IMR-90 (cell line): Measurements from ENCODE around the gene MPPED1. TPM values are rescaled to one million over a fixed set of nuclear protein-coding genes. Genes with fewer than 3 reads are reported as not detected.

ENCODE experiments used
- ATAC-seq: fragments of 200-7000 bp; cut with Tn5 transposase; 2 replicates; pipeline ENCODE4 v1.9.1; 2020; ENCODE audit warnings: low read depth, mild to moderate bottlenecking, moderate library complexity
- BruUV-seq: library from RNA; stranded (reverse); fragments of 400-500 nt; replicated peaks from 2 replicates; lab custom pipeline; 2021; lab: Mats Ljungman, UMichigan
- CTCF ChIA-PET: fragments of 300-600 bp; formaldehyde crosslinking; extraction: SDS; loops from one replicate; lab custom pipeline; 2021; ENCODE audit warnings: antibody characterized with exemption; lab: Yijun Ruan, JAX
- POLR2A ChIA-PET: fragments of 300-600 bp; sonication (Branson Sonifier 250); formaldehyde crosslinking; loops from one replicate; lab custom pipeline; 2022; ENCODE audit warnings: antibody characterized with exemption; ENCODE audit not compliant: unreplicated experiment; lab: Charles Lee
- DNase-seq: peaks from one replicate; pipeline ENCODE4 v3.0.0; 2013
- H2AFZ ChIP-seq: replicated peaks from 2 replicates; pipeline ENCODE3; 2013; ENCODE audit warnings: low read length, mild to moderate bottlenecking; ENCODE audit not compliant: poor library complexity
- H2AK5ac ChIP-seq: 2 replicates; pipeline ENCODE4 v1.6.1; 2013; ENCODE audit warnings: low read depth, low read length, inconsistent platforms
- H2AK9ac ChIP-seq: replicated peaks from 2 replicates; pipeline ENCODE3; 2013; ENCODE audit warnings: mild to moderate bottlenecking, low read depth, low read length, moderate library complexity; ENCODE audit not compliant: poor library complexity
- H2BK120ac ChIP-seq: 2 replicates; pipeline ENCODE4 v1.6.1; 2013; ENCODE audit warnings: low read depth, low read length, inconsistent platforms
- H2BK15ac ChIP-seq: 3 replicates; pipeline ENCODE4 v1.6.1; 2013; ENCODE audit warnings: low read depth, low read length, inconsistent platforms
- H2BK20ac ChIP-seq: 2 replicates; pipeline ENCODE4 v1.6.1; 2013; ENCODE audit warnings: low read depth, mild to moderate bottlenecking, inconsistent platforms, low read length, moderate library complexity
- H2BK5ac ChIP-seq: 2 replicates; pipeline ENCODE4 v1.6.1; 2013; ENCODE audit warnings: mild to moderate bottlenecking, low read depth, low read length, inconsistent platforms; ENCODE audit not compliant: poor library complexity, severe bottlenecking
- H3K14ac ChIP-seq: replicated peaks from 2 replicates; pipeline ENCODE4 v1.6.1; 2013; ENCODE audit warnings: low read depth, low read length, inconsistent platforms
- H3K18ac ChIP-seq: 2 replicates; pipeline ENCODE4 v1.6.1; 2013; ENCODE audit warnings: low read depth, low read length, control low read depth
- H3K23ac ChIP-seq: 2 replicates; pipeline ENCODE4 v1.6.1; 2013; ENCODE audit warnings: low read depth, low read length, inconsistent platforms
- H3K27ac ChIP-seq: 2 replicates; pipeline ENCODE4 v1.5.1; 2013; ENCODE audit warnings: mild to moderate bottlenecking, control low read depth, low read length; ENCODE audit not compliant: insufficient read depth
- H3K27me3 ChIP-seq: 2 replicates; pipeline ENCODE4 v1.6.1; 2013; ENCODE audit warnings: low read length; ENCODE audit not compliant: control insufficient read depth, insufficient read depth
- H3K36me3 ChIP-seq: 2 replicates; pipeline ENCODE4 v1.6.1; 2013; ENCODE audit warnings: low read length, mixed read lengths; ENCODE audit not compliant: control insufficient read depth, insufficient read depth
- H3K4ac ChIP-seq: 2 replicates; pipeline ENCODE4 v1.6.1; 2013; ENCODE audit warnings: low read depth, low read length, inconsistent platforms
- H3K4me1 ChIP-seq: 2 replicates; pipeline ENCODE4 v1.6.1; 2013; ENCODE audit warnings: low read length, mixed read lengths; ENCODE audit not compliant: control insufficient read depth, insufficient read depth
- H3K4me2 ChIP-seq: 2 replicates; pipeline ENCODE4 v1.6.1; 2013; ENCODE audit warnings: low read depth, mild to moderate bottlenecking, control low read depth, low read length, moderate library complexity
- H3K4me3 ChIP-seq: 2 replicates; pipeline ENCODE4 v1.5.1; 2013; ENCODE audit warnings: low read depth, mild to moderate bottlenecking, control low read depth, low read length, moderate library complexity; ENCODE audit not compliant: insufficient read depth
- H3K56ac ChIP-seq: 2 replicates; pipeline ENCODE4 v1.6.1; 2013; ENCODE audit warnings: low read length, inconsistent platforms; ENCODE audit not compliant: insufficient read depth; ENCODE audit errors: extremely low read depth
- H3K79me1 ChIP-seq, 2 experiments: 2 replicates each; pipeline ENCODE4 v1.6.1; 2013; ENCODE audit warnings: low read length in 2 of 2, inconsistent platforms in 1 of 2, low read depth in 1 of 2
- H3K9ac ChIP-seq: 2 replicates; pipeline ENCODE4 v1.6.1; 2013; ENCODE audit warnings: low read depth, low read length, control low read depth
- H3K9me1 ChIP-seq: 2 replicates; pipeline ENCODE4 v1.6.1; 2013; ENCODE audit warnings: low read length, inconsistent platforms; ENCODE audit not compliant: insufficient read depth
- H3K9me3 ChIP-seq: 2 replicates; pipeline ENCODE4 v1.6.1; 2013; ENCODE audit warnings: low read length; ENCODE audit not compliant: control insufficient read depth, insufficient read depth
- H4K20me1 ChIP-seq: 2 replicates; pipeline ENCODE4 v1.6.1; 2013; ENCODE audit warnings: low read length, inconsistent platforms; ENCODE audit not compliant: insufficient read depth
- H4K5ac ChIP-seq: 2 replicates; pipeline ENCODE4 v1.6.1; 2013; ENCODE audit warnings: mild to moderate bottlenecking, low read depth, low read length, control low read depth
- H4K8ac ChIP-seq, 2 experiments: 2 replicates each; pipeline ENCODE4 v1.6.1; 2013; ENCODE audit warnings: low read depth in 2 of 2, low read length in 2 of 2, control low read depth in 1 of 2, inconsistent platforms in 1 of 2
- H4K91ac ChIP-seq: 2 replicates; pipeline ENCODE4 v1.6.1; 2013; ENCODE audit warnings: low read depth, low read length, inconsistent platforms; ENCODE audit not compliant: insufficient read depth
- BHLHE40 ChIP-seq: fragments of 150-350 bp; IDR thresholded peaks from 2 replicates; pipeline ENCODE4 v1.6.1; 2016; ENCODE audit warnings: mild to moderate bottlenecking, low read depth, low read length
- CHD1 ChIP-seq: IDR thresholded peaks from 2 replicates; pipeline ENCODE4 v1.6.1; 2012; ENCODE audit warnings: low read depth, low read length, improper control_type of control experiment
- CTCF ChIP-seq: conservative IDR thresholded peaks from 2 replicates; pipeline ENCODE4 v1.5.1; 2012; ENCODE audit warnings: mild to moderate bottlenecking, low read depth, low read length, improper control_type of control experiment
- ELK1 ChIP-seq: fragments of 150-350 bp; IDR thresholded peaks from 2 replicates; pipeline ENCODE4 v1.6.1; 2016; ENCODE audit warnings: low read depth, mild to moderate bottlenecking, low read length, moderate library complexity, borderline replicate concordance
- FOS ChIP-seq: fragments of 150-350 bp; IDR thresholded peaks from 2 replicates; pipeline ENCODE4 v1.6.1; 2016; ENCODE audit warnings: low read depth, low read length
- MAFK ChIP-seq: IDR thresholded peaks from 2 replicates; pipeline ENCODE4 v1.6.1; 2012; ENCODE audit warnings: low read depth, low read length, improper control_type of control experiment
- MAZ ChIP-seq: IDR thresholded peaks from 2 replicates; pipeline ENCODE4 v1.6.1; 2012; ENCODE audit warnings: low read depth, mild to moderate bottlenecking, low read length, improper control_type of control experiment, moderate library complexity, borderline replicate concordance
- MXI1 ChIP-seq: IDR thresholded peaks from 2 replicates; pipeline ENCODE4 v1.6.1; 2012; ENCODE audit warnings: low read depth, mild to moderate bottlenecking, low read length, moderate library complexity, borderline replicate concordance
- NFE2L2 ChIP-seq: fragments of 150-350 bp; IDR thresholded peaks from 2 replicates; pipeline ENCODE4 v1.6.1; 2016; ENCODE audit warnings: low read depth, mild to moderate bottlenecking, low read length
- POLR2A ChIP-seq: IDR thresholded peaks from 2 replicates; pipeline ENCODE4 v1.6.1; 2012; ENCODE audit warnings: mild to moderate bottlenecking, low read depth, low read length
- RAD21 ChIP-seq: IDR thresholded peaks from 2 replicates; pipeline ENCODE4 v1.6.1; 2012; ENCODE audit warnings: low read length, improper control_type of control experiment
- RFX5 ChIP-seq: IDR thresholded peaks from 2 replicates; pipeline ENCODE4 v1.8.0; 2012; ENCODE audit warnings: low read depth, mild to moderate bottlenecking, low read length, moderate library complexity
- USF2 ChIP-seq: fragments of 150-350 bp; IDR thresholded peaks from 2 replicates; pipeline ENCODE4 v1.6.1; 2017; ENCODE audit warnings: mild to moderate bottlenecking, antibody characterized with exemption, low read length, low read depth
- WGBS, 2 experiments: methylation state at CpG; one replicate each; pipeline versions ENCODE4 v1.1.5 to v1.1.7; 2013; ENCODE audit warnings: missing lambda C conversion rate in 2 of 2; ENCODE audit not compliant: insufficient read length in 1 of 2; ENCODE audit errors: extremely low coverage in 2 of 2; 5-methylcytosine and 5-hydroxymethylcytosine counted together
- dilution Hi-C: fragments of 300-500 bp; cut with HindIII; formaldehyde crosslinking; loops from one replicate; pipeline ENCODE4 v1.14.3; 2018; ENCODE audit warnings: low sequenced_read_pairs; ENCODE audit not compliant: unreplicated experiment
- in situ Hi-C: fragments of 300-500 bp; cut with MboI; formaldehyde crosslinking; loops from 3 replicates; pipeline ENCODE4 v1.14.3; 2019; ENCODE audit warnings: low sequenced_read_pairs, inconsistent platforms, mixed read lengths
- intact Hi-C: fragments of 100-400 bp; cut with micrococcal nuclease; formaldehyde crosslinking; loops from 2 replicates; pipeline ENCODE4 v1.10.0; 2022
- polyA plus RNA-seq, 3 experiments: library from polyadenylated mRNA; depleted of rRNA; stranded (reverse); fragments of >200 nt; gene quantifications; 2 replicates each; pipeline ENCODE4 v1.2.3, GENCODE V29; 2012; ENCODE audit warnings: low replicate concordance in 1 of 3
- total RNA-seq: library from RNA; depleted of rRNA; stranded (reverse); fragments of >200 nt; gene quantifications from 2 replicates; pipeline ENCODE4 v1.2.3, GENCODE V29; 2012

Gene MPPED1
- total and polyA plus RNA-seq, 2 of the 4 experiments (the other 2 are of a cell fraction), result not detected

GRCh38 chr22:43473441-43473840 is 61.6 kb downstream of the MPPED1 start:
- dilution Hi-C loops, result no loop called here

More at GRCh38 chr22:43473441-43473840, 61.6 kb downstream of the MPPED1 start:
- CTCF ChIA-PET, result no interaction called here
- H3K4me1 ChIP-seq, result no peaks in the 10 kb centered on the region
- H3K27me3 ChIP-seq, result no peaks in the 10 kb centered on the region; the same call in 1 of the 2 replicates
- H3K9ac ChIP-seq, result no peak overlapping the region
- H3K18ac ChIP-seq, result no peak overlapping the region
- no peak overlapping the region for H4K91ac ChIP-seq
- H4K5ac ChIP-seq, result no peak overlapping the region
- H3K9me1 ChIP-seq, result no peaks in the 10 kb centered on the region
- in situ Hi-C loops (no loop called here), intact Hi-C loops (no loop called here)
- POLR2A ChIA-PET, result no interaction called here
- no TSS peak for BruUV-seq
- no peak overlapping the region for H2AFZ ChIP-seq
- no peak overlapping the region for H3K14ac ChIP-seq
- no peaks in the 10 kb centered on the region for H3K36me3 ChIP-seq
- no peak overlapping the region for H2AK5ac ChIP-seq
- H3K27ac ChIP-seq, result no peak overlapping the region
- H4K8ac ChIP-seq, result no peak overlapping the region
- no peak overlapping the region for H2AK9ac ChIP-seq
- H3K9me3 ChIP-seq, result no peaks in the 10 kb centered on the region
- H2BK20ac ChIP-seq, result no peak overlapping the region
- no peak overlapping the region for H3K23ac ChIP-seq
- H3K56ac ChIP-seq, result no peak overlapping the region
- H3K4me3 ChIP-seq, result no peak overlapping the region
- no peak overlapping the region for H2BK15ac ChIP-seq
- TF ChIP-seq MAFK, result no peak
- TF ChIP-seq USF2, result no peak
- no peak for TF ChIP-seq MXI1
- no peak for TF ChIP-seq ELK1
- no peak for TF ChIP-seq BHLHE40
- TF ChIP-seq RFX5, result no peak
- no peak for TF ChIP-seq CHD1
- TF ChIP-seq MAZ, result no peak
- no peak for TF ChIP-seq RAD21
- no peak for TF ChIP-seq FOS
- TF ChIP-seq NFE2L2, result no peak
- TF ChIP-seq POLR2A, result no peak
- TF ChIP-seq CTCF, result no peak
- H3K4ac ChIP-seq, result no peak overlapping the region
- no peak overlapping the region for H2BK5ac ChIP-seq
- H4K20me1 ChIP-seq, result no peaks in the 10 kb centered on the region
- WGBS, 2 experiments, result 80% methylated on average over 1 of the region's 9 CpGs; no CpG with 5 or more reads in 1 of the 2 experiments
- no peak overlapping the region for H3K4me2 ChIP-seq
- no peaks in the 10 kb centered on the region for H3K79me1 ChIP-seq
- DNase-seq, result no peak
- ATAC-seq, result no peak
- no peak overlapping the region for H2BK120ac ChIP-seq
